Caco-2 (cell line): ENCODE measurements around the gene NUP62. TPM values are rescaled to one million over a fixed set of nuclear protein-coding genes. Genes with fewer than 3 reads are reported as not detected.

Experiments used
- BruUV-seq: library from RNA; stranded (reverse); fragments of 400-500 nt; replicated peaks from 2 replicates; lab custom pipeline; 2021; lab: Mats Ljungman, UMichigan
- CTCF ChIA-PET: fragments of 300-600 bp; sonication (Branson Sonifier 250); formaldehyde crosslinking; loops from one replicate; lab custom pipeline; 2022; ENCODE audit warnings: antibody characterized with exemption; lab: Charles Lee
- POLR2A ChIA-PET: fragments of 300-600 bp; sonication (Branson Sonifier 250); formaldehyde crosslinking; loops from one replicate; lab custom pipeline; 2022; ENCODE audit warnings: antibody characterized with exemption; lab: Charles Lee
- DNase-seq, 2 experiments: peaks; one replicate each; pipeline versions ENCODE4 v3.0.0 to v3.0.0-alpha.2; 2020 to 2022
- H3K27me3 ChIP-seq: replicated peaks from 2 replicates; pipeline ENCODE4 v1.6.0; 2011; ENCODE audit warnings: low read length; ENCODE audit not compliant: control insufficient read depth, insufficient read depth
- H3K36me3 ChIP-seq: 2 replicates; pipeline ENCODE4 v1.5.1; 2011; ENCODE audit warnings: low read length; ENCODE audit not compliant: control insufficient read depth, insufficient read depth
- H3K4me1 ChIP-seq: fragments of 250-450 bp; sonication (Bioruptor Pico); 2 replicates; pipeline ENCODE4 v1.5.1; 2020; ENCODE audit warnings: mild to moderate bottlenecking
- H3K4me3 ChIP-seq: 2 replicates; pipeline ENCODE4 v1.5.1; 2011; ENCODE audit warnings: low read depth, mild to moderate bottlenecking, control low read depth, low read length
- H3K9me3 ChIP-seq: fragments of 250-450 bp; sonication (Bioruptor Pico); 2 replicates; pipeline ENCODE4 v1.5.1; 2020; ENCODE audit warnings: mild to moderate bottlenecking, moderate library complexity
- H3K27ac Mint-ChIP-seq: one replicate; pipeline ENCODE4 v1.8.0; 2022; ENCODE audit warnings: mixed read lengths; ENCODE audit not compliant: unreplicated experiment
- H3K27me3 Mint-ChIP-seq: one replicate; pipeline ENCODE4 v1.8.0; 2022; ENCODE audit warnings: mixed read lengths; ENCODE audit not compliant: insufficient read depth, unreplicated experiment
- H3K36me3 Mint-ChIP-seq: one replicate; pipeline ENCODE4 v1.8.0; 2022; ENCODE audit warnings: mild to moderate bottlenecking, mixed read lengths; ENCODE audit not compliant: insufficient read depth, unreplicated experiment
- H3K4me1 Mint-ChIP-seq: one replicate; pipeline ENCODE4 v1.8.0; 2022; ENCODE audit warnings: low read depth, mixed read lengths; ENCODE audit not compliant: unreplicated experiment
- H3K4me3 Mint-ChIP-seq: one replicate; pipeline ENCODE4 v1.8.0; 2022; ENCODE audit warnings: mild to moderate bottlenecking, moderate library complexity, mixed read lengths; ENCODE audit not compliant: unreplicated experiment
- H3K9me3 Mint-ChIP-seq: one replicate; pipeline ENCODE4 v1.8.0; 2022; ENCODE audit warnings: mixed read lengths; ENCODE audit not compliant: unreplicated experiment
- intact Hi-C: fragments of 100-400 bp; cut with micrococcal nuclease; formaldehyde crosslinking; loops from one replicate; pipeline ENCODE4 v1.10.0; 2022; ENCODE audit not compliant: unreplicated experiment
- total RNA-seq: library from RNA; stranded (reverse); gene quantifications from 2 replicates; pipeline ENCODE4 v1.2.3, GENCODE V29; 2022
- TF ChIP-seq, protein P1 (sequence below), 2 experiments: fragments of 200-600 bp in 1 of 2; IDR thresholded peaks; 1 replicate in 1 of 2; 2 replicates in 1 of 2; pipeline versions ENCODE4 v1.5.1 to v1.8.0; 2011 to 2022; ENCODE audit warnings: antibody characterized with exemption in 1 of 2, control low read depth in 1 of 2, inconsistent platforms in 1 of 2, low read depth in 1 of 2, low read length in 1 of 2, mild to moderate bottlenecking in 1 of 2, moderate library complexity in 1 of 2; ENCODE audit not compliant: insufficient read depth in 1 of 2, severe bottlenecking in 1 of 2, unreplicated experiment in 1 of 2

NUP62 gene
- total RNA-seq, 1 experiment from 2014 or later, result 116 TPM

DNA sequence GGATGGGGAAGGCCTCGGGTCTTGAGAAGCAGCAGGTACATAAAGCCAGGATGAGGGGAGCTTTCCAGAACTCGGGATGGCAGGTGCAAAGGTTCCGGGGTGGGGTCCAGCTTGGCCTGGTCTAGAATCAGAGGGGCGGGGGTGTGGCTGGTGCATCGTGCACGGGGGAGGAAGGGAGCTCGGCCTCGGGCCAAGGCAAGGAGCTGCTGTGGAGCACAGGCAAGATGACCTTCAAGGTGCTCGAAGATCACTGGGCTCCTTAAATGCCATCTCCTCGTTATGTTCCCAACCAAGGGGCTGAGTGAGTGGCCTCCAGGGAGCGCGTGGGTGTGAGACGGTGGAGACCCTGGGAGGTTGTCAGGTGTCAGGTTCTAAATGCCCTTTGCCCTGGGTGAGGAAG lies 47.8 kb upstream of the NUP62 start:
- Mint-ChIP-seq H3K9me3 (no peaks in the 10 kb centered on the region), H3K27ac (peak overlapping the region; percentile 77), H3K27me3 (no peaks in the 10 kb centered on the region), H3K4me3 (no peak overlapping the region), H3K4me1 (peaks cover 9% of the 10 kb centered on the region), H3K36me3 (peaks cover 6% of the 10 kb centered on the region)
- TF ChIP-seq, protein P1, sequence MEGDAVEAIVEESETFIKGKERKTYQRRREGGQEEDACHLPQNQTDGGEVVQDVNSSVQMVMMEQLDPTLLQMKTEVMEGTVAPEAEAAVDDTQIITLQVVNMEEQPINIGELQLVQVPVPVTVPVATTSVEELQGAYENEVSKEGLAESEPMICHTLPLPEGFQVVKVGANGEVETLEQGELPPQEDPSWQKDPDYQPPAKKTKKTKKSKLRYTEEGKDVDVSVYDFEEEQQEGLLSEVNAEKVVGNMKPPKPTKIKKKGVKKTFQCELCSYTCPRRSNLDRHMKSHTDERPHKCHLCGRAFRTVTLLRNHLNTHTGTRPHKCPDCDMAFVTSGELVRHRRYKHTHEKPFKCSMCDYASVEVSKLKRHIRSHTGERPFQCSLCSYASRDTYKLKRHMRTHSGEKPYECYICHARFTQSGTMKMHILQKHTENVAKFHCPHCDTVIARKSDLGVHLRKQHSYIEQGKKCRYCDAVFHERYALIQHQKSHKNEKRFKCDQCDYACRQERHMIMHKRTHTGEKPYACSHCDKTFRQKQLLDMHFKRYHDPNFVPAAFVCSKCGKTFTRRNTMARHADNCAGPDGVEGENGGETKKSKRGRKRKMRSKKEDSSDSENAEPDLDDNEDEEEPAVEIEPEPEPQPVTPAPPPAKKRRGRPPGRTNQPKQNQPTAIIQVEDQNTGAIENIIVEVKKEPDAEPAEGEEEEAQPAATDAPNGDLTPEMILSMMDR (IDR thresholded peaks at IDR 0.05; ENCODE audit: insufficient read depth in 1 of 2, low read depth in 1 of 2, low read length in 1 of 2, severe bottlenecking in 1 of 2, unreplicated experiment in 1 of 2), result no peak
- no peaks in the 10 kb centered on the region for H3K27me3 ChIP-seq
- H3K9me3 ChIP-seq, result no peaks in the 10 kb centered on the region
- POLR2A ChIA-PET, result interaction anchor here (1.0 kb wide), 1 partner anchor 100 kb away, joined by 3 read pairs; the partner anchor contains the start of gene AKT1S1
- DNase-seq, result no peak
- no peak overlapping the region for H3K4me3 ChIP-seq
- peaks cover 12% of the 10 kb centered on the region for H3K4me1 ChIP-seq
- H3K36me3 ChIP-seq, result no peaks in the 10 kb centered on the region; the same call in 1 of the 2 replicates
- BruUV-seq, result no TSS peak
- CTCF ChIA-PET, result interaction anchor here (0.6 kb wide), 1 partner anchor 297 kb away, joined by 3 read pairs; no protein-coding TSS in a partner anchor
- intact Hi-C loops, result no loop called here

DNA sequence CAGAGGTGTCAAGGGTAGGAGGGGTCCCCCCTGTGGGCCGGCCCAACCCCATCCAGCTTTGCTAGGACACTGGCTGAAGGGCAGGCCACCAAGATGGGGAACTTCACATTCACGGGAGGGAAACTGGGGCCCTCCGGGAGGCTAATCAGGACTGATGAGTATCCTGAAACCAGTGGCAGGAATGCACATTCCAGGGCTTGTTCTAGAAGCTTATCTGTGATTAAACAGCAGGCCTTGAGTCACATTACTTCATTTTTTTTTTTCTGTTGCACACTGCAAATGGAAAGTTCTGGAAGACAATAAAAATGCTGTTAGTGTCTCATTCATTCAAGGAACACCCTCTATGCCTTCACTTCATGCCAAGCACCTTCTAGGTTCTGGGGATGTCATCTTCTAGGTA lies 47.2 kb upstream of the NUP62 start:
- H3K27ac Mint-ChIP-seq, result peak overlapping the region; percentile 77
- no peaks in the 10 kb centered on the region for H3K27me3 ChIP-seq
- no peak for DNase-seq
- H3K4me1 Mint-ChIP-seq, result peaks cover 9% of the 10 kb centered on the region
- H3K36me3 Mint-ChIP-seq, result peaks cover 6% of the 10 kb centered on the region
- no peak overlapping the region for H3K4me3 ChIP-seq
- TF ChIP-seq, protein P1 (IDR thresholded peaks at IDR 0.05; ENCODE audit: insufficient read depth in 1 of 2, low read depth in 1 of 2, low read length in 1 of 2, severe bottlenecking in 1 of 2, unreplicated experiment in 1 of 2), result no peak
- H3K9me3 Mint-ChIP-seq, result no peaks in the 10 kb centered on the region
- no peaks in the 10 kb centered on the region for H3K27me3 Mint-ChIP-seq
- intact Hi-C loops, result no loop called here
- CTCF ChIA-PET, result interaction anchor here (0.6 kb wide), 2 partner anchors 10 to 297 kb away, joined by 3 read pairs; no protein-coding TSS in a partner anchor
- no peaks in the 10 kb centered on the region for H3K36me3 ChIP-seq
- POLR2A ChIA-PET, result no interaction called here
- BruUV-seq, result no TSS peak
- H3K4me1 ChIP-seq, result peaks cover 7% of the 10 kb centered on the region
- H3K9me3 ChIP-seq, result no peaks in the 10 kb centered on the region
- H3K4me3 Mint-ChIP-seq, result no peak overlapping the region

DNA sequence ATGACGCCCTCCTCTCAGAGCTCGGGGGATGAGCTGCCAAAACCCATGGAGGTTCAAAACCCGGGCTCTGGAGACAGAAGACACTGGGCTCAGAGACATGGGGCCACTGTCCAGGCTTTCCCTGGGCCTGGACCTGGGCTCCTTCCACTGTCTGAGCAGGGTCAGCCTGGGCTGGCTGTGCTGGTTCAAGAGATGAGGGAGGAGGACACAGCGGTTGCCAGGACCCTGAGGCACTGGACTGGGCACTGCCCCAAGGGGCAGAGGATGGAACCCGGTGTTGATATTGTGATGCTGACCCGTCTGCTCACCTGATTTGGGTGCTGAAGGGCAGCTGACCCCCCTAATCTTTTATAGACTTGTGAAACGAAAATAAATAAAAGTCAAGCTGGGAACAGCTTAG lies 45.7 kb upstream of the NUP62 start:
- Mint-ChIP-seq H3K4me1 (peaks cover 9% of the 10 kb centered on the region), H3K9me3 (no peaks in the 10 kb centered on the region), H3K27me3 (no peaks in the 10 kb centered on the region), H3K4me3 (no peak overlapping the region), H3K27ac (no peak overlapping the region), H3K36me3 (peaks cover 6% of the 10 kb centered on the region)
- Histone ChIP-seq H3K27me3 (no peaks in the 10 kb centered on the region), H3K4me1 (peaks cover 7% of the 10 kb centered on the region; the same call in 1 of the 2 replicates), H3K36me3 (no peaks in the 10 kb centered on the region), H3K9me3 (no peaks in the 10 kb centered on the region), H3K4me3 (no peak overlapping the region)
- CTCF ChIA-PET, result no interaction called here
- intact Hi-C loops, result no loop called here
- TF ChIP-seq, protein P1 (IDR thresholded peaks at IDR 0.05; ENCODE audit: insufficient read depth in 1 of 2, low read depth in 1 of 2, low read length in 1 of 2, severe bottlenecking in 1 of 2, unreplicated experiment in 1 of 2), result no peak
- BruUV-seq, result no TSS peak
- DNase-seq, result no peak
- POLR2A ChIA-PET, result interaction anchor here (0.6 kb wide), 1 partner anchor 40 kb away, joined by 3 read pairs; no protein-coding TSS in a partner anchor
